Germinal center (tissue), 1 donor: ENCODE results near the gene CLDN22.
"Not testable (repeated sequence)": the region's sequence is repeated elsewhere in the genome, so short reads cannot be mapped to it uniquely, and the experiment has no call there.

Experiments used
- DNase-seq: peaks from one replicate; pipeline ENCODE4 v3.0.0; 2012; ENCODE audit warnings: mixed read lengths, low spot score

CLDN22 gene

DNA sequence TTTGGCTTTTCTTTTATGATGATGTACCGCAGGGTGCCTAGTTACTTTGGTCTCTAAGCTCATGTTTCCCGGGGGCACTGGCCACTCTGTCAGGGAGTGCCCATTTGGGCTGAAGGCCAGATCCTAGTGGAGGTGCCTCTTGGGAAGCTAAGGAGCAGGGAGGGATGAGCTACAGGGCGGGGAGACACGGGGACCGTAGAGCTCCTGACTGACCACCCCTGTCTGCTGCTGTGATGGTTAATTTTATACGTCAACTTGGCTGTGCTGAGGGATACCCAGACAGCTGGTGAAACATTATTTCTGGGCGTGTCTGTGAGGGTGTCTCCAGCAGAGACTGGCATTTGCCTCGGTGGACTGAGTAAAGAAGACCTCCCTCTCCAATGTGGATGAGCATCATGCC, 27.1 kb upstream of the CLDN22 start:
- DNase-seq = no peak

DNA sequence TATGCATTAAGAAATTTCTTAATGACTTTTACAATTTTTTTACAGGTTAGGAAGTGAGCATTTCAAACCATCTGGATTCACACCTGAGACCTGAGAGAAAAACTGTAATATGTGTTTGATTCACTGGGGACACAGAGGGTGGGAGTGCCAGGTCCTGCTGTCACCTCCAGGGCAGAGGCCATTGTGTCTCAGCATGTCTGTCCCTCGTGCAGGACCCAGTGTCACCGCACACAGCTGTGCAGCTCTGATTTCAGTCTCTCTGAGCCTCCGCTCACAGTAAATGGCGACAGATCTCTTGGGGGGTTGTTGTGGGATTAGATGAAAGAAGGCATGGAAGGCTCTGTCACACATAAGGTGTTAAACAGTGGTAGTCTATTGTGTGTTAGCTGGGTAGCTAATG, 25.2 kb upstream of the CLDN22 start:
- DNase-seq = no peak

DNA sequence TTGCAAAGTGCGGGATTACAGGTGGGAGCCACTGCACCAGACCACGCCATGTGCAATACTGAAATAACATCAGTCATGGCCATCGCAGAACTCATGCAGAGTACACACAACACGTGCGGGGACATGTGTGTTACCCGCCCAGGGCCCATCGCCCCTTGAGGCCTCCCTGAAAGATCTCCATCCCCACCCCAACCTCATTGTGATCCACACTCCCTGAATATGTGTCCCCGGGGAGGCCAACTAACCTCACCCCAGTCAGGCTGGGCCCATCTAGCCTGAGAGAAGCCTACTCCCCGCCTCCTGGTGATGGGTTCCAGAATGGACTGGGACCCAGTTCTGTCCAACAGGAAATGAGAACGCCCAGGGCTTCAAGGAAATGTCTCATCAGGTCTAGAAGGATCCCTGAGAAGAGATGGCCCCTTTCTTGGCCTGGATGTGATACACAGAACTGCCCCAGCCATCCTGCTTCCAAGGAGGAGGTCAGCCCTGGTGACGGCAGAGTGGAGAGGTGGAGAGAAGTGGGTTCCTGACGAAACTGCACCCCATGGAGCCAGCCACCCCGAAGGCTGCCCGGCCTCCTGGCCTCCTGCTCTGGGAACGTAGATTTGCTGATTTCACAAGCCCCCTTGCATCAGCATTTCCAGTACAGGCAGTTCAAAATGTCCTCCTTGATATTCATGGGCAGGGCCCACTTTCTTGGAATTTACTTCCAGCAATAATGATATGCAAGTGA, 24.6 kb upstream of the CLDN22 start:
- DNase-seq = no peak

DNA sequence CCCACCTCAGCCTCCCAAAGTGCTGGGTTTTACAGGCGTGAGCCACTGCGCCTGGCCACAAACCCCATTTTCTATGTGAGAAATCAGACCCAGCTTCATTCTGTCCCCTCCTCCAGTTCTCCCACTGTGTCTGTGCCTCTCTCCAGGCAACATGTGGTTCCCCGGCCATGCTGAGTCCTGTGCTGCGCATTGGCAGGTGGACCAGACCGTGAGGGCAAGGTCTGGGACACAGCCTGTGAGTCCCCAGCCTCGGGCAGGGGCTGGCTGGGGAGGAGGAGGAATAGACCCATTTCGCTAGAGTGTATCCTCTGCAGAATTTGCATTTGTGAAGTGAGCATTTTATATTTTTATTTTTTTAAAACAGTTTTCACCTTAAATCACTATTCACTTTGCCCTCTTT, 23.7 kb upstream of the CLDN22 start:
- DNase-seq = no peak

DNA sequence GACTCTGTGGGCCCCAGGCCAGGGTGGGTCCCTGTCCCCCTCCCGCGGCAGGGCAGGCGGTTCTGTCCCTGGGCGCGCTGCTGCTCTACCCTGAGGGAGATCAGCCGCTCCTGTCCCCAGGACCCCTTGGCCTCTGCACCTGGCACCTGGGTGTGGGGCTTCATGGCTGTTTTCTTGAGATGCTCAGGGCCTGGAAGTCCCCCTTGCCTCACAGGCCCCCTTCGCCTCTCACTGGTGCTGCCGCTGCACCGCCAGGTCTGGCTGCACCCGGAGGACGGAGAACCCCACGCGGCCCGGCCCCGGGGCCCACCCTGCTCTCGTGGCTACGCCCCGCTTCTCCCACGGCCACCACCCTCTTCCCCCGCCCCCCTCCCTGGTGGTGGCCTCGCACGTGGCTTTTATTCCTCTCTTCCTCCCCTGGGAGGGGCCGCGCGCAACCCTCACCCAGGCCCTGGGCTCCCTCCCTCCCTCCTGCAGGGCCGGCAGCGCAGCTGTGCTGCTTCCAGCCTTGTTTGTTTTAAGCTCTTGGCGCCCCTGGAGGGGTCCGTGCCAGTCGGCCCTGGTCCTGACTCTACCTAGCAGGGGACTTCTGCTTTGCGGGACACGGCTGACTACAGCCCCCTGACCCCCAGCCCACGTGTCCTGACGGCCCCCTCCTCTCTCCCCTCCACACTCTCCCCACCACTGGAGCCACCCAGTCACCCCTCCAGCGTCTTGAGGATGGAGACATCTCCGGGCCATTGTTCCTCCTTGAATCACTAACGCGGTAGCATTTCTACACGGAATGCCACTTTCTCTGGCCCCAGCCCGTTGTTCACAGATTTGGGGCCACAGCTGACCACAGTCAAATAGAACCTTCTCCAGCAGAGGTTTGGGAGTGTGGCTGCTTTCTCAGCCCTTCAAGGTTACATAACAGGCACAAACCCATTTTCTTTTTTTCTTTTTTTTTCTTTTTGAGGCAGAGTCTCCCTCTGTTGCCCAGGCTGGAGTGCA, 22.8 kb upstream of the CLDN22 start:
- no peak for DNase-seq

DNA sequence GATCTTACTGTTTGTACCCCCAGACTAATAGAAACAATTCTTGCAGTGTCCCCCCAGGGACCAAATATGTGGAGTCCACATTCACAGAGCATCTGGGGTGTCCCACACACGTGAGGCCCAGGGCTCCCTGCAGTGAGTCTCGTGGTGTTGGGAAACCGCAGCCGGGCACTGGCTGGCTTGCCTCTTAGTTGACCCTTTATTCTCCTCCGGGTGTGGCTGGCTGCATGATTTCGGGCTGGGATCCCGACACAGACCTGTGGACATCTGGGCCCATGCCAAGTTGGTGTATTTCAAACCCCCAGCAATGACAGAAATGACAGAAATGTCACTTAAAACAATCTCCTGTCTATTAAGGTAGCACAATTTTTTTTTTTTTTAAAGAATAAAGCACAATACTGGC, 17.8 kb upstream of the CLDN22 start:
- DNase-seq = no peak

DNA sequence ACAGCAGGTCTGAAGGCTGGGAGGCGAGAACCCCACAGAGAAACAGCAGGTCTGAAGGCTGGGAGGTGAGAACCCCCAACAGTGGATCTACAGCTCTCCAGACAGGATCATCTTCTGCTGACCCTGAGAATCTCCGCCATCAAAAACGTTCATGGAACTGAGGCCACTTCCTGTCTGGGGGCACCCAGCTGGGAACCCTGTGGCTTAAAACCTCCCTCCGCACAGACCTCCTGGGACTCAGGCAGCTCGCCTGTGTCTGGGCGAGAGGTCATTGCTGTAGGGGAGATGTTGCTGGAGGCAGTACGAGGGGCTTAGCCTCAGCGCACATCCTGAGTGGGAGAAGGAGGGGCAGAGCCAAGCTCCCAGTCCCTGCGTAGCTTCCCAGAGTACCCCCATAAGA, 17.3 kb upstream of the CLDN22 start:
- no peak for DNase-seq

DNA sequence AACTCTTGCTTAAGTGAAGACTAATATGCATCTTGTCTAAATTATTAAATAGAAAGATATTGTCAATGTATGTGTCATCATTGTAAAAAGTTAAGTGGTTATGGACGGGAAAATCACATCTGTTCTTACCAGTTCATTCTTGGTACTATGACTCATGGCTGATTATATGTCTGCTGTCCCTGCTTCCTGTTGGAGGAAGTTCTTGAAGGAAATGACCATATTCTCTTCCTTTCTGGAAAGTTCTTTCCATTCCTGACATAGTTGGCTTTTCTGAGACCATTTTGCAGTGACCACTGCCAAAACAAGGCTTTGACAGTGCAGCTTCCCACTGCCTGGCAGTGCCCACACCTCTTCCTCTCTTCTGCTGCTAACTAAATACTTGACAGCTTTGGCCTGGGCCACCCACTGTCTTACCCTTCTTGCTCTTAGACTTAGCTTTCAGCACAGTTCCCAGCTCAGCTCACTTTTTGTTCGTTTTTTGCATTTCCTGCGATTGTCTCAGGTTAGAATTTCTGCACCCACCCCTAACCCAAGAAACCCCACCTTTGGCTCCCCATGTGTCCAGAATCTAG, 15.4 kb upstream of the CLDN22 start:
- no peak for DNase-seq

DNA sequence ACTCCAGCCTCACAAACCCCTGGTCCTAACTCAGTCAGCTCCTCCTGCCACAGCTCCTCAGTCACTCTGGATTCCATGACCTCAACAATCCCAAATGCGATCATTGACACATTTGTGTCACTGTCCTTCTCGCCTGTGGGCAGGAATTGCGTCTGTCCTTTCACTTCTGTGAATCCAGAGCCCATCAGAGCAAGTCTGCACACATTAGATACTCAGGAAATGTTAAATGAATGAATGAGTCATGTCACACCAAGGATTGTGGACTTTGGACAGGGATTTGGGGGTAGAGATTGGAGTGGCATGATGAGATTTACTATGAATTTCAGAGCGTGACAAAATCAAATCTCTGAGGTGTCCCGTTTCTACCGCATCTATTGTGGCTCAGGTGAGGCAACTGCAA, 13.9 kb upstream of the CLDN22 start:
- DNase-seq = no peak

DNA sequence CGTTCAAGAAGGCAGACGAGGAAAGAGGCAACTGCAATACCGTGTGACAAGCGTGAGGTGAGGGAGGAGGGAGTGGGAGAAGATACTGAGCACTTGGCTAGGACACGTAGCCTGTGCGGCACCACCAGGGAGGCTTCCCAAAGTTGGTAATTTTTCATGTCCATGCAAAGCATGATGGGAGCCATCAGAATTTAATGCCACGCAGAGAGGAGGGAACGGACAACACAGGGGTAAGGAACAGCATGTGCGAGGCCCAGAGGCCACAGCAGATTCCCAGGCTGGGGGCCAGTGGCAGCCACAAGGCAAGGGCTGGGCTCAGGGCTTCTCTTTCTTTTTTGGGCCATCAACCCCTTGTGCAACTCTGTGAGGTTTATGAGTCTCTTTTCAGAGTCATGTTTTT, 13.1 kb upstream of the CLDN22 start:
- DNase-seq = no peak

DNA sequence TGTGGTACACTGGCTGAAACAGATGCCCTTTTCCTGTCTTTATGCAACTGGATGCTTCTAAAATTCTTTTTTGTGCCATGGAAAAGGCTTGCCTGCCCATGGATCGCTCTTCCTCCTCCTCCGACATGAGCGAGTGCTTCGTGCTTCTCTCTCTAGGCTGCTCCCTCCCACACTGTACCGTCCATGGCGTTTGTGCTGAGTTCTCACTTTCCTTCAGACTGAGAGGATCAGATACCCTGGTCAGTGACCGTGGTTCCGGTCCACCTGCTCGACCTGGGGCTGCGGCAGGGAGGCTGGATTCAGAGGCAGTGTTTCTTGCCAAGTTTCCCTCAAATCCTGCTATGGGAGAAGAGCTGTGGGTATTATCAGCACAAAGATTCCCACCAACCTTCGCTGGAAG, 12.4 kb upstream of the CLDN22 start:
- DNase-seq = no peak

DNA sequence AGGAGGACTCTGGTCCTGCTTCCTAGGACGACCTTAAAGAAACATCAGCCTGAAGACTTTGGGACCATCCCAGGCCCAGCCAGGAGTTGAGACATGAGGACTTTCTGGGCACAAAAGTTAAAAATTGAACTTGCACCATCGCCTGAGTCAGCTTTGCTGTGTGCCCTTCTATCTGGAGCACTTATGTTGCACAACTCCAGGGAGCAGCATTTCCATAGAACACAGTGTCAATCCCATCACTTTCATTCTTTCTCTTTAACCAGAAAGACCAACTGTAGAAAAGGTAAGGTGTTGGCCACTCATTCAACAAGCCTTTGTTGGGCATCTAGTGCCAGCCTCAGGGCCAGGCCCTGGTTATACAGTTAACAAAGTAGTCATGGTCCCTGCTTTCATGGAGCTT, 10.8 kb upstream of the CLDN22 start:
- no peak for DNase-seq

DNA sequence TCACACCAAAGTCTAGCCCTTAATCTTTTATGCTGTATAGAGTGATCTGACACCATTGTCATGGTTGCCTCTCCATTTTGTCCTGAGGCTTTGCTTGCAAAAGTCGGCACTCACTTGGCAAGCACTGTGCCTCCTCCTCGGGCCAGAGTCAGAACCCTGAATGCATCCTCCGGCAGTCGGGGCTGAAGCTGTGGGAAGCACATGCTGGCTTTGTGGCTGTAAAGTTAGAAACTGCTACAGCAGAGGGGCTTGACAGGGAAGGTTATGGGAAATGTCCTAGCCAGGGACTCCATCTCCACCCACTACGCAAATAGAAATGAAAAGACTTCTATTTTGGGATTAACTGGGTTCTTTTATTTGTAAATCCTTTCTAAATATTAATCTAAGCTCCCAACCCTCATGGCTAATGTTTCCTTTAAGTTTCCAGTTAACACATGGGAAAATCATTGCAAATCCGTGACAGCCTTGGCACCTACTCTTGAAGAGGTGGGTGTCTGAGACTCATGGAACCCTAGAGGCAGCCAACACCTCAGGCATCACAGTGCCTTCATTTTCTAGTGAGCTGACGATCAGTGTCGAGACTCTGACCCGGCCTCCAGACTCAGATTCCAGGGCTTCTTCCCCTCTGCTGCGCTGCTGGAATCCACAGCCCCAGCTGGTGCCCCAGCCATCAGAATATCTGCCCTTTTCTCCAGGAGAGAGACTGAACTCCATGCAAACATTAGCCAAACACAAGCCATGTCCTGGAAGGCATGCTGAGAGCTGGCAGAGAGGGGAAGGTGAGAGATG, 10.1 kb upstream of the CLDN22 start:
- DNase-seq = no peak

DNA sequence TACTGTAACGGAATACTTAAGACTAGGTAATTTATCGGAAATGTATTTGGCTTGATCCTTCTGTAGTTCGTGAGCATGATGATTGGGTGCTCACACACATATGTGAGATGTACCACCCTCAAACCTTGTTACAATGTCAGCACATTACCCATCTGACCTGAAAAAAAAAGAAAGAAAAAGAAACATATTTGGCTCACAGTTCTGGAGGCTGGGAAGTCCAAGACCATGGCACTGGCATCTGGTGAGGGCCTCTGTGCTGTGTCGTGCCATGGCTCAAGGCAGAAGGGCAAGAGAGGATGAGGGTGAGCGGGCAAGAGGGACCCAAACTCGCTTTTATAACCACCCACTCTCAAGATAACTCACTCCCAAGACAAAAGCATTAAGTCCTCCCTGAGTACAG, 9.2 kb upstream of the CLDN22 start:
- DNase-seq = no peak

DNA sequence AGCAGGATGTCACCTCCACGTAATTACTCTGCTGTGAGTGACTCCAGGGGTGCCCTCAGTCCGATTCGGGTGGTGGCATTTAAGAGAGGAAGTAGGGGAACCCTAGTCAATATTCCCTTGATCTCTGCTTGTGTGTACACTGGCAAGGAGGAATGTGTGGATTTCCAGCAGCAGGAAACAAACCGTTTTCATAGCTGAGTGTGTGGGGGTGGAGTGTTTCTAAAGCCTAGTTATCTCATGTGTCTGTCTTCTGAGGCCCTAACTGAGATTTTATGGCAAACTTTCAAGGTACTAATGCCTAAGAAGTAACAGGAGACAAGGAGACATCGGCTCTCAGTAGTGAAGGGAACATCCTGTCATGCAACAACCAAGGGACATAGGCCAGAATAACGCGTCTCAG, 8.8 kb upstream of the CLDN22 start:
- no peak for DNase-seq

DNA sequence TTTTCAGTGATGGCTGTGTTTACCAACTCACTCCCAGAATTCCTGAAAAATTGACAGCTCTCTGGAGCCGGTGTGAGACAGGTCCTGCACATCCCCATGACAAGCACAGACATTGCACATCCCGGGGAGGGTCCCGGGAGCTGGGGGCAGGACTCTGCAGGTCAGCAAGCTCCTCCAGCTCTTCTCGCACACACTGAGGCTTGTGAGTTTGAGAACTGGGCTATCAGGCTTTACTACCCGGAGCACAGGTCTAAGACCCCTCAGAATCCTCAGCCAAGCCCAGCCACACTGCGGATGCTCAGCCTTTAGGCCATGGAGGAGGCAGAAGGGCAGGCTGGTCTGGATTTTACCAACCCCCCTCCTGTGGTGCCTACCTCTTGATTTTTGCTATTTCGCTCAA, 7.8 kb upstream of the CLDN22 start:
- DNase-seq = no peak

DNA sequence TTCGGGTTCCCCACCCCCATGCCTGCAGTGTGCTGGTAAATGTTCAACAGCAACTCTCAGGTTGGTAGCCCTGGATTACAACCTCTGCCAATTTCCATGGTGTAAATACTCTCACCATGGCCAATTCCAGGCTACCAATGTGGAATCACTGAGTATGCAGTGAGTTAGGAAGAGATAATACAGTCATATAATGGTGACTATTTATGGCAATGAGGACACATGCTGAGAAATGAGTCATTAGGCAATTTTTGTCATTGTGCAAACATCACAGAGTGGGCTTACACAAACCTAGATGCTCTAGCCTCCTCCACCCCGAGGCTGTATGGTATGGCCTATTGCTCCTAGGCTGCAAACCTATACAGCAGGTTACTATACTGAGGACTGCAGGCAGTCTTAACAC, 6.8 kb upstream of the CLDN22 start:
- no peak for DNase-seq

DNA sequence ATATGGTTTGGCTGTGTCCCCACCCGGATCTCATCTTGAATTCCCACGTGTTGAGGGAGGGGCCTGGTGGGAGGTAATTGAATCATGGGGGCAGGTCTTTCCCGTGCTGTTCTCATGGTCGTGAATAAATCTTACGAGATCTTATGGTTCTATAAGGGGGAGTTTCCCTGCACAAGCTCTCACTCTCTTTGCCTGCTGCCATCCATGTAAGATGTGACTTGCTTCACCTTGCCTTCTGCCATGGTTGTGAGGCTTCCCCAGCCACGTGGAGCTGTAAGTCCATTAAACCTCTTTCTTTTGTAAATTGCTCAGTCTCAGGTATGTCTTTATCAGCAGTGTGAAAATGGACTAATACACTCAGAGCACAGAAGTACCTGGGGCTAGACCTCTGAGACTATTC, 6.3 kb upstream of the CLDN22 start:
- DNase-seq = not testable (repeated sequence)

DNA sequence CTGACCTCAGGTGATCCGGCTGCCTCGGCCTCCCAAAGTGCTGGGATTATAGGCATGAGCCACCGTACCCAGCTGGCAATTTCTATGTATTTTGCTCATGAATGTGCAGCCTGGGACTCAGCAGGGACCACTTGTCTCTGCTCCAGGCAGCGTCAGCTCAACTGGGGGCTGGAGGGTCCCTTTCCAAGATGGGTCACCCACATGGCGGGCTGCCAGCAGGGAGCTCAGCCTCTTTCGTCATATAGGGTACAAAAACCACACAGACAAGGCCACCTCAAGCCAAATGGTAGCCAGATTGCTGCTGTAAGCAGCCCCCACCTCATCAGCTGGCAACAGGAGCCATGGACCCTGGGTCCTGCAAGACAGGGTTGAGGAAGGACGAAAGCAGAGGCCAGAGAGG, 4.5 kb upstream of the CLDN22 start:
- DNase-seq = no peak

DNA sequence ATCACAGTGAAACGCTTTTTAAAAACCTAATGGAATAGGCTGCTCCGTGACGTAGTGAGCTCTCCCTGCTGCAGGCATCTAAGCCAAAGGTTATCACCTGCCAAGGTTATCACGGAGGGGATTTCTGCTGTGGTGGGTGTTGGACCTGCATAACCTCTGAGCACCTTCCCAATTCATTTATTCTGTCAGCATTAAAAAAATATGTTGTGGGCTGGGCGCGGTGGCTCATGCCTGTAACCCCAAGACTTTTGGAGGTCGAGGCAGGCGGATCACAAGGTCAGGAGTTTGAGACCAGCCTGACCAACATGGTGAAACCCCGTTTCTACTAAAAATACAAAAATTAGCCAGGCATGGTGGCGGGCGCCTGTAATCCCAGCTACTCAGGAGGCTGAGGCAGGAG, 4.0 kb upstream of the CLDN22 start:
- DNase-seq = not testable (repeated sequence)

DNA sequence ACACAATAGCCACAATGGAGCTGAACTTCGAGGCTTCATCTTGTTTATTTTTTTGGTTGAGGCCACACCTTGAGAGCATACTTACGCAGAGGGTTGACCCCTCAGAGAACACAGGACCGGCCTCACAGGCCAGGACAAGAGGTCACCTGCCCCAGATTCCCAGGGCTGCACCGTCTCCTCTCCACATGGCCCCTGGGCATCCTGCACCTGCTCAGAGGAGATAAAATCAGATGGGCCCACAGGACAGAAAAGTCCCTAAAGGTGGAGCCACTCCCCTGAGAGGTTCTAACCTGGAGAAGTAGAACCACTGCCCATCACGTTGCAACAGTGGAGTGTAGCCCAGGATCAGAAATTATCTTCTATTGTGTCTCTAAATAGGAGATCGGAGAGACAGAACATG, 3.2 kb upstream of the CLDN22 start:
- no peak for DNase-seq

DNA sequence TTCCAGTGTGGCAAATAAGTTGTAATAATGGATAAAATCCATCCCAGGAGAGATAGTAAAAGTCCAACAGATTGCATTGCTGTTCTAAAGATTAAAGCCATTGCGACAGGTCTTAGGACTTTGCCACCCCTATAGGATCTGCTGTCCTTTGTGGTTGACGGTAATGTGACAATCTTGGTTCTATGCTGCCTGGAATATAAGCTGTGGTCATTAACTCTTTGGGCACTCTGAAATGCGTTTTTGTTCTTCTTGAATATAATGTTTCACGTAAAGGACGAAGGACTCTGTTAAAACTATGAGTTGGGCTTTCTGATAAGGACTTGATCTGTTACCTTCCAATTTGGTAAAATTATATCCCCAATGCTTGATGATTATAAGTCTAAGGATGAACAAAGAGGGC, 2.2 kb upstream of the CLDN22 start, which contains the start of gene CLDN24:
Gene CLDN24, minus strand, starts transcription at position 101 of the 400 bp plus-strand sequence. Its CDS starts 0 bp downstream, at position 101.
- no peak for DNase-seq
